A549 treated with ZK216348 at 1 μM for 4 hours (cell line): ENCODE data around the gene TNC. TPM values are rescaled to one million over a fixed set of nuclear protein-coding genes. Genes with fewer than 3 reads are reported as not detected.

Experiments used
- total RNA-seq: library from RNA; stranded (reverse); fragments of 200-300 nt; extraction: Qiagen RNA extraction; gene quantifications from 5 replicates; pipeline ENCODE4 v1.2.3, GENCODE V29; 2022; ENCODE audit warnings: low read depth

TNC gene
- 0.59 to 2.3 TPM (median 1.0 TPM) in 5 replicates for total RNA-seq

GRCh38 chr9:115117999-115118878 is at the start of gene TNC:
Gene TNC (minus strand): TSS chr9:115118157. CDS start chr9:115091018, 27,139 bp downstream.

Other genes starting within 250 kb of the TNC start
- not detected in 5 replicates for gene TNFSF8, start 187.6 kb downstream of the TNC start, total RNA-seq